WTC11 (cell line): Measurements from ENCODE around the gene RIMBP2. TPM values are rescaled to one million over a fixed set of nuclear protein-coding genes. Genes with fewer than 3 reads are reported as not detected.

Source experiments
- ATAC-seq: fragments of 200-7000 bp; cut with Tn5 transposase; 2 replicates; pipeline ENCODE4 v1.10.0; 2021; ENCODE audit warnings: mild to moderate bottlenecking, moderate library complexity
- CTCF ChIA-PET: fragments of 300-600 bp; sonication (Branson Sonifier 250); formaldehyde crosslinking; loops from one replicate; lab custom pipeline; 2021; ENCODE audit warnings: antibody characterized with exemption; lab: Charles Lee
- POLR2A ChIA-PET: fragments of 350-600 bp; sonication (Branson Sonifier 250); formaldehyde crosslinking; loops from one replicate; lab custom pipeline; 2021; ENCODE audit warnings: antibody characterized with exemption; lab: Charles Lee
- DNase-seq: peaks from one replicate; pipeline ENCODE4 v3.0.0; 2021; ENCODE audit warnings: low spot score
- H3K27ac Mint-ChIP-seq: 2 replicates; pipeline ENCODE4 v1.8.0; 2021; ENCODE audit warnings: mixed read lengths
- H3K27me3 Mint-ChIP-seq: 2 replicates; pipeline ENCODE4 v1.8.0; 2021; ENCODE audit warnings: low read depth, mild to moderate bottlenecking, moderate library complexity, mixed read lengths
- H3K36me3 Mint-ChIP-seq: 2 replicates; pipeline ENCODE4 v1.8.0; 2021; ENCODE audit warnings: mixed read lengths
- H3K4me1 Mint-ChIP-seq: 2 replicates; pipeline ENCODE4 v1.8.0; 2022; ENCODE audit warnings: mixed read lengths
- H3K4me3 Mint-ChIP-seq: 2 replicates; pipeline ENCODE4 v1.8.0; 2021; ENCODE audit warnings: mild to moderate bottlenecking, moderate library complexity, mixed read lengths
- H3K9me3 Mint-ChIP-seq: 2 replicates; pipeline ENCODE4 v1.8.0; 2021; ENCODE audit warnings: mixed read lengths
- AFF4 ChIP-seq: sonication (generic); formaldehyde crosslinking; IDR thresholded peaks from 2 replicates; pipeline ENCODE4 v1.8.1; 2023; ENCODE audit warnings: mild to moderate bottlenecking, missing genetic modification reagents, borderline replicate concordance
- ATF6 ChIP-seq: sonication (generic); formaldehyde crosslinking; IDR thresholded peaks from 2 replicates; pipeline ENCODE4 v1.8.1; 2023; ENCODE audit warnings: mild to moderate bottlenecking, missing genetic modification reagents
- CDX4 ChIP-seq: fragments of 250-450 bp; sonication (Bioruptor Pico); IDR thresholded peaks from 2 replicates; pipeline ENCODE4 v1.9.0; 2021; ENCODE audit warnings: moderate library complexity, mild to moderate bottlenecking, inconsistent platforms, borderline replicate concordance
- E2F4 ChIP-seq: sonication (generic); formaldehyde crosslinking; IDR thresholded peaks from 2 replicates; pipeline ENCODE4 v1.8.1; 2022; ENCODE audit warnings: low read depth, mild to moderate bottlenecking, moderate library complexity, missing genetic modification reagents, borderline replicate concordance
- EMX1 ChIP-seq: fragments of 250-450 bp; sonication (Bioruptor Pico); IDR thresholded peaks from 2 replicates; pipeline ENCODE4 v1.8.0; 2021; ENCODE audit warnings: mild to moderate bottlenecking
- ESRRA ChIP-seq: sonication (generic); formaldehyde crosslinking; IDR thresholded peaks from 2 replicates; pipeline ENCODE4 v1.8.1; 2022; ENCODE audit warnings: mild to moderate bottlenecking, missing genetic modification reagents, borderline replicate concordance
- ETV6 ChIP-seq: sonication (generic); formaldehyde crosslinking; IDR thresholded peaks from 2 replicates; pipeline ENCODE4 v1.8.1; 2022; ENCODE audit warnings: mild to moderate bottlenecking, missing genetic modification reagents
- FOXJ3 ChIP-seq: sonication (generic); formaldehyde crosslinking; IDR thresholded peaks from 2 replicates; pipeline ENCODE4 v1.9.0; 2021; ENCODE audit warnings: missing genetic modification reagents, mild to moderate bottlenecking, borderline replicate concordance
- GRHL2 ChIP-seq: fragments of 250-450 bp; sonication (Bioruptor Pico); IDR thresholded peaks from 2 replicates; pipeline ENCODE4 v1.8.0; 2022; ENCODE audit warnings: mild to moderate bottlenecking, moderate library complexity; ENCODE audit not compliant: insufficient replicate concordance, severe bottlenecking
- NFE2L1 ChIP-seq: sonication (generic); formaldehyde crosslinking; IDR thresholded peaks from 2 replicates; pipeline ENCODE4 v1.8.1; 2023; ENCODE audit warnings: missing genetic modification reagents
- NR3C1 ChIP-seq: sonication (generic); formaldehyde crosslinking; conservative IDR thresholded peaks from 2 replicates; pipeline ENCODE4 v1.8.1; 2023; ENCODE audit warnings: low read depth, mild to moderate bottlenecking, missing genetic modification reagents
- PREB ChIP-seq: sonication (generic); formaldehyde crosslinking; IDR thresholded peaks from 2 replicates; pipeline ENCODE4 v1.8.1; 2022; ENCODE audit warnings: mild to moderate bottlenecking, missing genetic modification reagents, moderate library complexity, borderline replicate concordance
- PRRX2 ChIP-seq: fragments of 250-450 bp; sonication (Bioruptor Pico); IDR thresholded peaks from 2 replicates; pipeline ENCODE4 v1.8.0; 2021; ENCODE audit warnings: mild to moderate bottlenecking
- RORB ChIP-seq: fragments of 250-450 bp; sonication (Bioruptor Pico); IDR thresholded peaks from 2 replicates; pipeline ENCODE4 v1.9.0; 2021; ENCODE audit warnings: mild to moderate bottlenecking
- SMAD3 ChIP-seq: sonication (generic); formaldehyde crosslinking; IDR thresholded peaks from 2 replicates; pipeline ENCODE4 v1.8.0; 2022; ENCODE audit warnings: missing genetic modification reagents, mild to moderate bottlenecking, borderline replicate concordance
- TEAD1 ChIP-seq: sonication (generic); formaldehyde crosslinking; IDR thresholded peaks from 2 replicates; pipeline ENCODE4 v1.8.0; 2022; ENCODE audit warnings: mild to moderate bottlenecking, missing genetic modification reagents
- ZNF532 ChIP-seq: fragments of 250-450 bp; sonication (Bioruptor Pico); IDR thresholded peaks from 2 replicates; pipeline ENCODE4 v1.9.0; 2021; ENCODE audit warnings: mild to moderate bottlenecking, borderline replicate concordance
- ZNF671 ChIP-seq: fragments of 250-450 bp; sonication (Bioruptor Pico); IDR thresholded peaks from 2 replicates; pipeline ENCODE4 v1.8.0; 2021; ENCODE audit warnings: mild to moderate bottlenecking
- total RNA-seq: library from RNA; stranded (reverse); gene quantifications from 3 replicates; pipeline ENCODE4 v1.2.3, GENCODE V29; 2021

Gene RIMBP2
- total RNA-seq, 1 experiment from 2014 or later: 2.6 TPM

- Mint-ChIP-seq H3K27ac (no peak overlapping the region; the same call in 1 of the 2 replicates), H3K36me3 (peaks cover 6% of the 10 kb centered on the region), H3K27me3 (no peaks in the 10 kb centered on the region; the same call in 1 of the 2 replicates), H3K4me3 (no peak overlapping the region), H3K9me3 (peaks cover 19% of the 10 kb centered on the region), H3K4me1 (0 out of 2 replicates have a peak, but pooled peaks cover 3% of the 10 kb centered on the region)
- DNase-seq (no peak), ATAC-seq (no peak)
- ChIA-PET POLR2A (no interaction called here), CTCF (no interaction called here)
- TF ChIP-seq PREB (CRISPR knock-in tag) (no peak), ESRRA (CRISPR knock-in tag) (no peak), TEAD1 (no peak), FOXJ3 (CRISPR knock-in tag) (no peak), RORB (CRISPR knock-in tag) (no peak), EMX1 (no peak), CDX4 (CRISPR knock-in tag) (no peak), SMAD3 (CRISPR knock-in tag) (no peak), ATF6 (CRISPR knock-in tag) (no peak), GRHL2 (CRISPR knock-in tag) (no peak)
Observed at GRCh38 chr12:130560321-130560720, 155.8 kb downstream of the RIMBP2 start.

- H3K27ac Mint-ChIP-seq: no peak overlapping the region
- ATAC-seq (no peak), DNase-seq (no peak)
- POLR2A ChIA-PET: no interaction called here
- CTCF ChIA-PET: no interaction called here
- no peaks in the 10 kb centered on the region; the same call in 1 of the 2 replicates for H3K27me3 Mint-ChIP-seq
- H3K9me3 Mint-ChIP-seq: peaks cover 17% of the 10 kb centered on the region
- 0 out of 2 replicates have a peak, but pooled peaks cover 3% of the 10 kb centered on the region for H3K4me1 Mint-ChIP-seq
- TF ChIP-seq NFE2L1 (CRISPR knock-in tag) (no peak), ZNF671 (CRISPR knock-in tag) (no peak), E2F4 (CRISPR knock-in tag) (no peak), AFF4 (no peak), PRRX2 (CRISPR knock-in tag) (no peak), ETV6 (no peak), ZNF532 (CRISPR knock-in tag) (no peak), NR3C1 (CRISPR knock-in tag) (no peak)
- H3K4me3 Mint-ChIP-seq: no peak overlapping the region
- H3K36me3 Mint-ChIP-seq: peaks cover 5% of the 10 kb centered on the region; the same call in 1 of the 2 replicates
Observed at GRCh38 chr12:130559806-130560205, 156.3 kb downstream of the RIMBP2 start.
